WTC11 (cell line): ENCODE results near the gene ABCA3. TPM values are rescaled to one million over a fixed set of nuclear protein-coding genes. Genes with fewer than 3 reads are reported as not detected.

Source experiments
- ATAC-seq: fragments of 200-7000 bp; cut with Tn5 transposase; 2 replicates; pipeline ENCODE4 v1.10.0; 2021; ENCODE audit warnings: mild to moderate bottlenecking, moderate library complexity
- CTCF ChIA-PET: fragments of 300-600 bp; sonication (Branson Sonifier 250); formaldehyde crosslinking; loops from one replicate; lab custom pipeline; 2021; ENCODE audit warnings: antibody characterized with exemption; lab: Charles Lee
- POLR2A ChIA-PET: fragments of 350-600 bp; sonication (Branson Sonifier 250); formaldehyde crosslinking; loops from one replicate; lab custom pipeline; 2021; ENCODE audit warnings: antibody characterized with exemption; lab: Charles Lee
- DNase-seq: peaks from one replicate; pipeline ENCODE4 v3.0.0; 2021; ENCODE audit warnings: low spot score
- H3K27ac Mint-ChIP-seq: 2 replicates; pipeline ENCODE4 v1.8.0; 2021; ENCODE audit warnings: mixed read lengths
- H3K27me3 Mint-ChIP-seq: 2 replicates; pipeline ENCODE4 v1.8.0; 2021; ENCODE audit warnings: low read depth, mild to moderate bottlenecking, moderate library complexity, mixed read lengths
- H3K36me3 Mint-ChIP-seq: 2 replicates; pipeline ENCODE4 v1.8.0; 2021; ENCODE audit warnings: mixed read lengths
- H3K4me1 Mint-ChIP-seq: 2 replicates; pipeline ENCODE4 v1.8.0; 2022; ENCODE audit warnings: mixed read lengths
- H3K4me3 Mint-ChIP-seq: 2 replicates; pipeline ENCODE4 v1.8.0; 2021; ENCODE audit warnings: mild to moderate bottlenecking, moderate library complexity, mixed read lengths
- H3K9me3 Mint-ChIP-seq: 2 replicates; pipeline ENCODE4 v1.8.0; 2021; ENCODE audit warnings: mixed read lengths
- AR ChIP-seq: fragments of 250-450 bp; sonication (Bioruptor Pico); IDR thresholded peaks from 2 replicates; pipeline ENCODE4 v1.9.0; 2021; ENCODE audit warnings: mild to moderate bottlenecking
- CBFB ChIP-seq: sonication (generic); formaldehyde crosslinking; IDR thresholded peaks from 2 replicates; pipeline ENCODE4 v1.8.1; 2022; ENCODE audit warnings: mild to moderate bottlenecking, low read depth, missing genetic modification reagents
- CDX4 ChIP-seq: fragments of 250-450 bp; sonication (Bioruptor Pico); IDR thresholded peaks from 2 replicates; pipeline ENCODE4 v1.9.0; 2021; ENCODE audit warnings: moderate library complexity, mild to moderate bottlenecking, inconsistent platforms, borderline replicate concordance
- ESRRA ChIP-seq: sonication (generic); formaldehyde crosslinking; IDR thresholded peaks from 2 replicates; pipeline ENCODE4 v1.8.1; 2022; ENCODE audit warnings: mild to moderate bottlenecking, missing genetic modification reagents, borderline replicate concordance
- IRF1 ChIP-seq: sonication (generic); formaldehyde crosslinking; IDR thresholded peaks from 2 replicates; pipeline ENCODE4 v1.8.0; 2023; ENCODE audit warnings: missing genetic modification reagents
- JAZF1 ChIP-seq: fragments of 250-450 bp; sonication (Bioruptor Pico); IDR thresholded peaks from 2 replicates; pipeline ENCODE4 v1.9.0; 2021; ENCODE audit warnings: moderate library complexity, mild to moderate bottlenecking, inconsistent platforms
- NR3C1 ChIP-seq: sonication (generic); formaldehyde crosslinking; conservative IDR thresholded peaks from 2 replicates; pipeline ENCODE4 v1.8.1; 2023; ENCODE audit warnings: low read depth, mild to moderate bottlenecking, missing genetic modification reagents
- OVOL2 ChIP-seq: fragments of 250-450 bp; sonication (Bioruptor Pico); IDR thresholded peaks from 2 replicates; pipeline ENCODE4 v1.9.0; 2021; ENCODE audit warnings: mild to moderate bottlenecking, borderline replicate concordance
- SMAD3 ChIP-seq: sonication (generic); formaldehyde crosslinking; IDR thresholded peaks from 2 replicates; pipeline ENCODE4 v1.8.0; 2022; ENCODE audit warnings: missing genetic modification reagents, mild to moderate bottlenecking, borderline replicate concordance
- TCF7 ChIP-seq: sonication (generic); formaldehyde crosslinking; IDR thresholded peaks from 2 replicates; pipeline ENCODE4 v1.8.0; 2022; ENCODE audit warnings: mild to moderate bottlenecking, low read depth, missing genetic modification reagents, moderate library complexity
- USF1 ChIP-seq: sonication (generic); formaldehyde crosslinking; IDR thresholded peaks from 2 replicates; pipeline ENCODE4 v1.8.0; 2022; ENCODE audit warnings: mild to moderate bottlenecking, missing genetic modification reagents
- ZBTB43 ChIP-seq: sonication (generic); formaldehyde crosslinking; IDR thresholded peaks from 2 replicates; pipeline ENCODE4 v1.8.1; 2023; ENCODE audit warnings: mild to moderate bottlenecking, missing genetic modification reagents
- ZNF121 ChIP-seq: sonication (generic); formaldehyde crosslinking; IDR thresholded peaks from 2 replicates; pipeline ENCODE4 v1.8.0; 2023; ENCODE audit warnings: missing genetic modification reagents
- ZNF219 ChIP-seq: sonication (generic); formaldehyde crosslinking; IDR thresholded peaks from 2 replicates; pipeline ENCODE4 v1.8.0; 2023; ENCODE audit warnings: missing genetic modification reagents, mild to moderate bottlenecking, borderline replicate concordance
- ZNF263 ChIP-seq: sonication (generic); formaldehyde crosslinking; IDR thresholded peaks from 2 replicates; pipeline ENCODE4 v1.8.1; 2022; ENCODE audit warnings: low read depth, mild to moderate bottlenecking, moderate library complexity, missing genetic modification reagents
- ZNF281 ChIP-seq: sonication (generic); formaldehyde crosslinking; IDR thresholded peaks from 2 replicates; pipeline ENCODE4 v1.8.0; 2023; ENCODE audit warnings: mild to moderate bottlenecking, missing genetic modification reagents
- ZNF317 ChIP-seq: sonication (generic); formaldehyde crosslinking; IDR thresholded peaks from 2 replicates; pipeline ENCODE4 v1.8.1; 2023; ENCODE audit warnings: low read depth, mild to moderate bottlenecking, moderate library complexity, missing genetic modification reagents, borderline replicate concordance
- ZNF532 ChIP-seq: fragments of 250-450 bp; sonication (Bioruptor Pico); IDR thresholded peaks from 2 replicates; pipeline ENCODE4 v1.9.0; 2021; ENCODE audit warnings: mild to moderate bottlenecking, borderline replicate concordance
- total RNA-seq: library from RNA; stranded (reverse); gene quantifications from 3 replicates; pipeline ENCODE4 v1.2.3, GENCODE V29; 2021

Gene ABCA3
- total RNA-seq, 1 experiment from 2014 or later: 12.1 TPM

GRCh38 chr16:2362218-2362617, 21.7 kb upstream of the ABCA3 start:
- no peak for TF ChIP-seq ZNF532
- no peak for TF ChIP-seq ZNF317
- TF ChIP-seq NR3C1 (CRISPR knock-in tag): no peak
- no peak for TF ChIP-seq OVOL2 (CRISPR knock-in tag)
- TF ChIP-seq ZBTB43 (CRISPR knock-in tag): no peak
- TF ChIP-seq ZNF121 (CRISPR knock-in tag): no peak
- TF ChIP-seq IRF1: no peak
- no peak for TF ChIP-seq CDX4
- no peak for TF ChIP-seq AR (CRISPR knock-in tag)
- TF ChIP-seq ZNF219 (CRISPR knock-in tag): no peak
- no peak for TF ChIP-seq ZNF263
- no peak for TF ChIP-seq CBFB (CRISPR knock-in tag)
- TF ChIP-seq USF1 (CRISPR knock-in tag): no peak
- no peak for TF ChIP-seq JAZF1 (CRISPR knock-in tag)
- no peak for TF ChIP-seq SMAD3
- TF ChIP-seq ZNF281: no peak
- no peak for TF ChIP-seq TCF7 (CRISPR knock-in tag)
- TF ChIP-seq ESRRA (CRISPR knock-in tag): no peak
- no peak for ATAC-seq

More at GRCh38 chr16:2362218-2362617, 21.7 kb upstream of the ABCA3 start:
- H3K27ac Mint-ChIP-seq: no peak overlapping the region
- no peaks in the 10 kb centered on the region for H3K4me1 Mint-ChIP-seq
- H3K9me3 Mint-ChIP-seq: peaks cover 3% of the 10 kb centered on the region; the same call in 1 of the 2 replicates
- POLR2A ChIA-PET: interaction anchor here (0.6 kb wide), 1 partner anchor 21 kb away, joined by 3 read pairs; no protein-coding TSS in a partner anchor
- no peak for DNase-seq
- H3K36me3 Mint-ChIP-seq: no peaks in the 10 kb centered on the region
- CTCF ChIA-PET: interaction anchor here (0.6 kb wide), 1 partner anchor 340 kb away, joined by 3 read pairs; no protein-coding TSS in a partner anchor
- H3K27me3 Mint-ChIP-seq: peaks cover 11% of the 10 kb centered on the region
- no peak overlapping the region for H3K4me3 Mint-ChIP-seq
